CD4-positive, alpha-beta T cell treated with Interleukin-4 for 4 hours (primary cell): ENCODE data around the gene PEPD.

Experiments used
- DNase-seq: peaks from one replicate; pipeline ENCODE4 v3.0.0-alpha.2; 2020

The PEPD gene

GRCh38 chr19:33416307-33417215 is 105.0 kb downstream of the PEPD start:
- DNase-seq: peak; percentile 56

GRCh38 chr19:33414667-33415605 is 106.7 kb downstream of the PEPD start:
- DNase-seq: no peak

- DNase-seq: no peak
Measured at GRCh38 chr19:33413868-33414666, 107.5 kb downstream of the PEPD start.

- no peak for DNase-seq
Measured at GRCh38 chr19:33413426-33413725, 108.2 kb downstream of the PEPD start.

GRCh38 chr19:33412601-33413425 is 108.8 kb downstream of the PEPD start:
- no peak for DNase-seq

GRCh38 chr19:33411621-33412180 is 109.9 kb downstream of the PEPD start:
- no peak for DNase-seq

GRCh38 chr19:33410915-33411401 is 110.6 kb downstream of the PEPD start:
- DNase-seq: no peak

- DNase-seq: no peak
Measured at GRCh38 chr19:33409906-33410685, 111.5 kb downstream of the PEPD start.

GRCh38 chr19:33408538-33409434 is 112.8 kb downstream of the PEPD start:
- DNase-seq: no peak

DNA sequence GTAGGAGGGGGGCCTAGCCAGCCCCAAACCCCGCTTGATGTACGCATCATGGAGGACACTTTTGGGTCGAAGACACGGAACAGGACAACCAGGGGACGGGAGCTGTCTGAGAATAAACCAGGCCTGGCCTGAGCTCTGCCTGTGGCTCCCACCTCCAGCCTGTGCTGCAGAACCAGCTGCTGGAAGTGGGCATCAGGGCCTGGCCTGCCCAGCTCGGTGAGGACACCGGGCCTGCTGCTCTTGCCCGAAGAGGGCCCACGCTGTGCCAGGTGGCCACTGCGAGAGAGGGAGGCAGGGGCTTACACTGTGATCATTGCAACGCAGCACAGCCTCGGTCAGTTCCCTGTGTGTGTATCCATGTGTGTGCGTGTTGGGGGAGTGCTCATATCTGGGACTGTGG is 113.5 kb downstream of the PEPD start:
- DNase-seq: no peak

DNA sequence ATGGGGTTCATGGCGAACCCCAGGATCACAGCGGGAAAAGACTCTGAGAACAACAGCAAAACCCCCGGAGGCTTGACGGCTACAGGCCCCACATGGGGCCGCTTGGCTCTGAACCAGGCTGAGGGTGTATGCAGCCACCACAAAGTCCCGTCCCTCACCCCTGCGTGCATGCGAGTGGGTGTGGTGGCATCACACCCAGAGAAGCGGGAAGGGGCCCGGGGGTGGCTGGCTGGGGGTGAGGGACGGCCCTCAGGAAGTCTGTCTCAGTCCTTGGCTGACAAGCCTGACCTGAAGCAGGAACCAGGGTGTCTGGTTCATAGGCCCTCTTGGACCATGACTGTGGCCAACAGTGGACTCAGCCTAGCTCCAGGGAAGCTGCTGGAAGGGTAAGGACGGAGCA is 113.9 kb downstream of the PEPD start:
- DNase-seq: no peak

GRCh38 chr19:33407140-33407551 is 114.4 kb downstream of the PEPD start:
- no peak for DNase-seq

- DNase-seq: peak; percentile 56
Measured at GRCh38 chr19:33406521-33407139, 115.0 kb downstream of the PEPD start.

DNA sequence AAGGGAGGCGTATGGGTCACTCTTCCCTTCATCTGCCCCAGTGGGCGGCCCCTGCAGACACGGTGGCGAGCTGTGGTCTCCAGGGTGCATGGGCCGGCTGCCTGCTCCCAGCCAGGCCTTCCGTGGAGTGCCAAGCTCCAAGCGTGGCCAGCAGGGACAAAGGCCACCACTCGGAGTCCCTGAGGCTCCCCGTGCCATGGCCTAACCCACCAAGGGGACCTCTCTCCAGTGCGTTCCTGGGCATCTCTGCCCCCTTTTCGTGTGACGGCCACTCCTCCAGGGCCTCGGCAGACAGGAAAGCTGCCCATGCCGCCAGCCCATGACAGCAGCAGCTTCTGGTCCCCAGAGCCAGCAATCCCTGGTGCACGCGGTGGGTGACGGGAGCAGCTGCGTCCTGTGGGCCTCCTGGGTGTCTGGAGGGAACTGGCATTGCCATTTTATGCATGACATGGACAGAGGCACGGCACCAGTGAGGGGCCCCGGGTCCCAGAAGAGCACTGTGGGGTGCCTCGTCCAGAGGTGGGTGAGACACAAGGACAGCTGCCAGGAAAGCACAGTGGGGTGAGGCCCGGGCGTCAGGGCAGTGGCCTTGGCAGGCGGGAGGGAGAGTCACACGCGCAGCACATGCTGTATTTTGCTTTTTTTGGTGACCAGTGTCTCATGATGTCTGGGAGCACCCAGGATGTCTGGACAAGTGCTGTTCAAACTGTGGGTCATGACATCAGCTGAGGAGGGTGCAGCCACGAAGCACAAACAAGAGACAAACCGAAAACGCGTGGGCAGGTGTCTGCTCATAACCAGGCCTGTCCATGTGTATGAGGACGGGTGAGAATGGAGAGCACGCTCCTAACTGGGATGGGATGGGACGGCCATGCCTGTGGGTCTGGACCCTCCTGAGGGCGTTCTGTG is 115.8 kb downstream of the PEPD start:
- DNase-seq: no peak

DNA sequence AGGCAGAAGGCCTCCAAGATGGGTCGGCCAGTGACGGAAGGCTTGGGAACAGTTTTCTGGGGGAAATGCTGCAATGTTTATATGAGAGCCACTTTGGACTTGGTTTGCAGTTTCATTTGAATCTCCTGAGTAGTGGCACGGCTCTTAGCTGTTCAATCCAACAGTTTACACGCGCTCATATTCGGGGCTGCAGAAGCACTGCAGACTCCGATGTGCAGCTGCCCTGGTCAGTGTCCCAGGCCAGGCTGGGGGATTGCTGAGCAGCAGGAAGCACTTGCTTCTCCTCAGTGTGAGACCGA is 116.4 kb downstream of the PEPD start:
- DNase-seq: no peak

DNA sequence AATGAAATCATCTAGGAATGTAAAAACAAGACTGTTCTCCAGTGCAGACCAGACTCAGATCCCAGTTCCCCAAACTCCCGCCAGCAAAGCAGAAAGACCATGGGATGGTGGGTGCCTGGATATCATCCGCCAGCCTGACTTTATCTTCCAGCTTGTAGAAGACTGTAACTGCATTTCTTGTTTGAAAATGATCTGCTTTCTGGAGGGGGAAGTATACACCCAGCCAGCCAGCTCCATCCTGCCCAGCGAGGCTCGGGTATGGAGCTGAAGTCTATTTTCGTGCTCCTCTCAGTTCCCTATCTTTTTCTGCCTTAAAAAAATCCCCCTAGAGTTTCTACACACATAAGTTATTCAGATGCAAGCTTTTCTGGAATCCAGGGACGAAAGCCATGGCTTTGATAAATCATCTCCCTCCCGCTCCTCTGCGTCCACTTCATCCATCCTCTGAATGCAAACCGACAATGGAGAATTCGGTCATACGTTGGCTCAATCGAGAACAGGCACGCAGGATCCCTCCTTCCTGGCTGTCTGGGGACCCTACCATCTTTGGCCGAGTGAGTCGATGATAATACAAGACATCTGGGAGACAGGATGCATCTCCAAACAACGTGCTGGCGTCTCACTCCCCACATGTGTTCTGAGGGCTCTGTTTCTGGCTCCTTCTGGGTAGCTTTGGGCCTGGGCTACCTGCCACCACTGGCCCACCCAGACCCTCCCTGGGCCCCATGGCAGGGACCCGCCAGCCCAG is 116.9 kb downstream of the PEPD start:
- no peak for DNase-seq

GRCh38 chr19:33403973-33404304 is 117.7 kb downstream of the PEPD start:
- DNase-seq: no peak
